DMS79 treated with DMSO at 0.1 percent for 48 hours (cell line): ENCODE results near the gene SRD5A1.
A peak's percentile ranks its signal among the peaks of the same experiment; 100 is the strongest.
"Not testable (repeated sequence)": the region's sequence is repeated elsewhere in the genome, so short reads cannot be mapped to it uniquely, and the experiment has no call there.

Source experiments
- DNase-seq: peaks from one replicate; lab custom pipeline; 2025; lab: John Stamatoyannopoulos, UW

SRD5A1 gene

GRCh38 chr5:6645571-6646362, 12.5 kb downstream of the SRD5A1 start:
- not testable (repeated sequence) for DNase-seq

- no peak for DNase-seq
These were observed 15.9 kb downstream of the SRD5A1 start for GRCh38 chr5:6649186-6649585.

GRCh38 chr5:6649681-6650080, 16.4 kb downstream of the SRD5A1 start:
- no peak for DNase-seq

GRCh38 chr5:6652025-6652424, 18.8 kb downstream of the SRD5A1 start:
- no peak for DNase-seq

GRCh38 chr5:6655432-6655831, 22.2 kb downstream of the SRD5A1 start:
- DNase-seq, result no peak

- no peak for DNase-seq
These were observed 23.4 kb downstream of the SRD5A1 start for GRCh38 chr5:6656680-6657079.

GRCh38 chr5:6659941-6660684, 26.9 kb downstream of the SRD5A1 start:
- DNase-seq, result no peak

GRCh38 chr5:6660688-6661087, 27.4 kb downstream of the SRD5A1 start:
- no peak for DNase-seq

GRCh38 chr5:6666762-6667161, 33.5 kb downstream of the SRD5A1 start:
- DNase-seq, result no peak

- no peak for DNase-seq
These were observed 34.4 kb downstream of the SRD5A1 start for GRCh38 chr5:6667648-6668047.

- not testable (repeated sequence) for DNase-seq
These were observed 35.5 kb downstream of the SRD5A1 start for GRCh38 chr5:6668717-6669116.

GRCh38 chr5:6673031-6673430, 39.8 kb downstream of the SRD5A1 start:
- no peak for DNase-seq

GRCh38 chr5:6673963-6674362, 40.7 kb downstream of the SRD5A1 start:
- no peak for DNase-seq

- DNase-seq, result peak; percentile 31
These were observed 41.2 kb downstream of the SRD5A1 start for GRCh38 chr5:6674421-6674820.

- no peak for DNase-seq
These were observed 41.6 kb downstream of the SRD5A1 start for GRCh38 chr5:6674886-6675285.

- DNase-seq, result no peak
These were observed 42.7 kb downstream of the SRD5A1 start for GRCh38 chr5:6675784-6676491.

- no peak for DNase-seq
These were observed 43.5 kb downstream of the SRD5A1 start for GRCh38 chr5:6676702-6677101.

GRCh38 chr5:6678385-6678784, 45.1 kb downstream of the SRD5A1 start:
- DNase-seq, result no peak

- DNase-seq, result no peak
These were observed 47.7 kb downstream of the SRD5A1 start for GRCh38 chr5:6680922-6681321.

- no peak for DNase-seq
These were observed 48.4 kb downstream of the SRD5A1 start for GRCh38 chr5:6681682-6682081.

GRCh38 chr5:6682239-6682638, 49.0 kb downstream of the SRD5A1 start:
- no peak for DNase-seq

- DNase-seq, result no peak
These were observed 50.0 kb downstream of the SRD5A1 start for GRCh38 chr5:6683241-6683640.

GRCh38 chr5:6684075-6684474, 50.8 kb downstream of the SRD5A1 start:
- DNase-seq, result no peak
